ENCODE results near the gene GEMIN2.
"Not testable (repeated sequence)": the region's sequence is repeated elsewhere in the genome, so short reads cannot be mapped to it uniquely, and the experiment has no call there.

The GEMIN2 gene

DNA sequence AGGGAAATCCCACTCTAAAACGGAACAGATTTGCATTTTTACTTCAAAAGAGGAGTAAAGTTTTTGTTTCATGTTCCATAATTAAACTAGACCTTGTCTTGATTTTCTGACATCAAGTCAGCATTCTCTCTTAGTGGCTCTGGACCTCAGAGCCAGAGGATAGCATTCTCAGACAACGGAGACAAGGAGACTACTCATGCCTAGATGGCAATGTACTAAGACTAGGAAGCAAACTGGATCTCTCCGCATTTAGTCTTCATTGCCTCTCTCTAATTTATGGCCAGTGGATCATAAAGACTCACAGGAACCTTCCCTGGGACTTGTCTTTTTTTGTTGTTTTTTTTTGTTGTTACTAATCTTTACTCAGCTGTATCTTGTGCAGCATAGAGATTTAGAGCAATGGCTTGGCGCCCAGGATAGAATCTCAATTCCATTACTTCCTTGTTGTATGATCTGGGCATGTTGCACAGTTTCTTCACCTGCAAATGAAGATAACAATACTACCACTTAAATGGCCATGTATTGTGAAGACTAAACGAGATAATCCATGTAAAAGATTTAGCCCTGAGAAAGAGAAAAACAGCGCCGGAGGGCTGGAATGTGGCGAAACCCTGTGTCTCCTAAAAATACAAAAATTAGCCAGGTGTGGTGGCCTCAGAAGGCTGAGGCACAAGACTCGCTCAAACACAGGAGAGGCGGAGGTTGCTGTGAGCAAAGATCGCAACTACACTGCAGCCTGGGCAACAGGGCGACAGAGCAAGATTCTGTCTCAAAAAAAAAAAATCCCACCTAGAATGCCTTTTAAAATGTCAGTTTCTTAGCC is 4.0 kb upstream of the GEMIN2 start:
- no peak for DNase-seq (ENCODE audit: low spot score)

DNA sequence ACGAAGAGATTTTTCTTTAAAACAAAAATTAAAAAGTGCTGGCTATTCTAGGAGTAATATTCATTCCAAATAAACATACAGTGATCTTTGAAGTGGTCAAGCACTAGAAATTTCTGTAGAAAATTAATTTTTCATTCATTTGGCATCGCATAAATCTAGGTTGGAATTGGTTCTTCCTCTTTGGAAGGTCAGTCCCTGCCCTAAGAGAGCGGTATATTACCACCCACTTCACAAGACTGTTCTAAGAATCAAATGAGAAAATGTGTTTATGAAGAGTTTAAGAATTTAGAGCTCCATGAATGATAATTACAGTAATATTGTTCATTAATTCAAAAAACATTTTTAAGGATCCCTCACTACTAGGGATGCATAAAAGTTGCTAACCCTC is 444 bp upstream of the GEMIN2 start:
- DNase-seq (ENCODE audit: low spot score), result no peak

DNA sequence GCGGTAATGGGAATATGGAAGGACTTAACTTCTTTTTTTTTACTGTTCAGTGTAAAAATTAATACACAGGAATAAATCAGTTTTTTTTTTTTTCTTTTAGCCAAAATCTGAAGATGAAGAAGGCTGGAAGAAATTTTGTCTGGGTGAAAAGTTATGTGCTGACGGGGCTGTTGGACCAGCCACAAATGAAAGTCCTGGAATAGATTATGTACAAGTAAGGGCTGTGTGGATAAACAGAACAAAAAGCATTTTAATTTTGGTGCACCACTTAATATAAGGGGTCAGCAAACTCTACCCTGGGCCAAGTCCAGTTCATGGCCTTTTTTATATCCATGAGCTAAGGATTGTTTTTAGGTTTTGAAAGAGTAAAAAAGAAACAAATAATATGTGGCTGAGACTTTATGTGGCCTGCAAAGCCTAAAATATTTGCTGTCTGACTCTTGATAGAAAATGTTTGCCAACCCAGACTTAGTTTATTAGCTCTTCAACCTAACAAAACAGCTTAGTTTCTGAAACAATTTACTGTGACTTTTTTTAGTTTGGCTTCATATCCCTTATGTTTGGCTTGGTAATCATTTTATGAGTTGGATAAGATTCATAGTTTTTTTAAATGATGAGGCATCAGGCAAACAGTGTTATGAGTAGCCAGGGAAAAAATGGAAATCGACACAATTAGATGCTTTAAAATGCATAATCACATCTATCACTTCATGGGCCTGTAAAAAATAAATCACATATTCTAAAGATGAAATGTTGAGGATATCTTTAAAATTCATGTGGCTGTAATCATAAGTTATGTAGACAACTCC is 8.4 kb downstream of the GEMIN2 start:
- no peak for DNase-seq (ENCODE audit: low spot score)

DNA sequence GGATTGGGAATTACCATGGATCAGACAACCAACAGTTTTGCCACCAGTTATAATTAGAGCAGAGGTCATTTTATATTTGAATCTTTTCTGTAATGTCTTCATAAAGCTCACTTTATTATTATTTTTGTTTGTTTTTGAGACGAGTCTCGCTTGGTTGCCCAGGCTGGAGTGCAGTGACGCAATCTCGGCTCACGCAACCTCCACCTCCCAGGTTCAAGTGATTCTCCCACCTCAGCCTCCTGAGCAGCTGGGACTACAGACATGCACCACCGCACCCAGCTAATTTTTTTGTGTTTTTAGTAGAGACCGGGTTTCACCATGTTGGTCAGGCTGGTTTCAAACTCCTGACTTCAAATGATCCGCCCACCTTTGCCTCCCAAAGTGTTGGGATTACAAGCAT is 23.7 kb downstream of the GEMIN2 start:
- not testable (repeated sequence) for DNase-seq (ENCODE audit: low spot score)

DNA sequence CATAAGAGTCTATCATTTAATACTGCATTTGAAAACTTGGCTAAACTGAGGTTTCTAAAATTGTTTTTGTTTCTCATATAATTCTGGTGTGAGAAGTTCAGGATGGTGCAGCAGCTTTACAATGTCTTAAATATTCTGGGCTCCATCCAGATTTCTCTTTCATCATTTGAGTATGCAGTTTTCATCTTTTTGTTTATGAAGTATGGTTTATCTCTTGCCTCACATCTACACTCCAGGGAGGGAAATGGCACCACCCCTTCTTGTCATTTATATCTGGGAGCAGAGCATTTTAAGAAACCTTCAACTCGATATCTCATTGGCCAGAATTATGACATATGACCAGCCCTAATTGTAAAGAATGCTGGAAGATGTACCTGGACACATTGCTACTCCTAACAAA is 24.3 kb downstream of the GEMIN2 start:
- no peak for DNase-seq (ENCODE audit: low spot score)

DNA sequence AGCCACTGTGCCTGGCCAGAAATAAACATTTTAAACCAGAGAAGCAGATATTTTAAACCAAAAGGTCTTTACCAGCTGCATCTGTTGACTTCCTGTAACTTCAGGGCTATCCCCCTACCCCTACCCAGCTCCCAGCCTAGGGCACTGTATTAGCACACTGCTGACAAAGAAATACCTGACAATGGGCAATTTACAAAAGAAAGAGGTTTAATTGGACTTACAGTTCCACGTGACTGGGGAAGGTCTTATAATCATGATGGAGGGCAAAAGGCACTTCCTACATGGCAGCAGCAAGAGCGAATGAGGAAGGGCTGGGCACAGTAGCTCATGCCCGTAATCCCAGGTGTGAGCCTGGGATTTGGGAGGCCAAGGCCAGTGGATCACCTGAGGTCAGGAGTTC is 26.0 kb downstream of the GEMIN2 start:
- DNase-seq (ENCODE audit: low spot score), result no peak

DNA sequence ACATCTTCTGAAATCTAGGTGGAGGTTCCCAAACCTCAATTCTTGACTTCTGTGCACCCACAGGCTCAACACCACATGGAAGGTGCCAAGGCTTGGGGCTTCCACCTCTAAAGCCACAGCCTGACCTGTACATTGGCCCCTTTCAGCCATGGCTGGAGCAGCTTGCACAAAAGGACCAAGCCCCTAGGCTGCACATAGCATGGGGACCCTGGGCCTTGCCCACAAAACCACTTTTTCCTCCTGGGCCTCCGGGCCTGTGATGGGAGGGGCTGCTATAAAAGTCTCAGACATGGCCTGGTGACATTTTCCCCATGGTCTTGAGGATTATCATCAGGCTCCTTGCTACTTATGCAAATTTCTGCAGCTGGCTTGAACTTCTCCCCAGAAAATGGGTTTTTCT is 27.5 kb downstream of the GEMIN2 start:
- DNase-seq (ENCODE audit: low spot score), result not testable (repeated sequence)

DNA sequence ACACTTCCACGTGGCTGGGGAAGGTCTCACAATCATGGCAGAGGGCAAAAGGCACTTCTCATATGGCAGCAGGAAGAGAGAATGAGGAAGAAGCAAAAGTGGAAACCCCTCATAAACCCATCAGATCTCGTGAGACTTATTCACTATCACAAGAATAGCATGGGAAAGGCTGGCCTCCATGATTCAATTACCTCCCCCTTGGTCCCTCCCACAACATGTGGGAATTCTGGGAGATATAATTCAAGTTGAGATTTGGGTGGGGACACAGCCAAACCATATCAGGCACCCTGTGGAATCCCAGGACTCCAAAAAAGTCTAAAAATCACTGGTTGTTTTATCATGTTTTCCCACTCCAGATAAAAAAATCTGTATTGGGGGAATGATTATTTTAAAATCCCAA is 29.1 kb downstream of the GEMIN2 start:
- DNase-seq (ENCODE audit: low spot score), result not testable (repeated sequence)

DNA sequence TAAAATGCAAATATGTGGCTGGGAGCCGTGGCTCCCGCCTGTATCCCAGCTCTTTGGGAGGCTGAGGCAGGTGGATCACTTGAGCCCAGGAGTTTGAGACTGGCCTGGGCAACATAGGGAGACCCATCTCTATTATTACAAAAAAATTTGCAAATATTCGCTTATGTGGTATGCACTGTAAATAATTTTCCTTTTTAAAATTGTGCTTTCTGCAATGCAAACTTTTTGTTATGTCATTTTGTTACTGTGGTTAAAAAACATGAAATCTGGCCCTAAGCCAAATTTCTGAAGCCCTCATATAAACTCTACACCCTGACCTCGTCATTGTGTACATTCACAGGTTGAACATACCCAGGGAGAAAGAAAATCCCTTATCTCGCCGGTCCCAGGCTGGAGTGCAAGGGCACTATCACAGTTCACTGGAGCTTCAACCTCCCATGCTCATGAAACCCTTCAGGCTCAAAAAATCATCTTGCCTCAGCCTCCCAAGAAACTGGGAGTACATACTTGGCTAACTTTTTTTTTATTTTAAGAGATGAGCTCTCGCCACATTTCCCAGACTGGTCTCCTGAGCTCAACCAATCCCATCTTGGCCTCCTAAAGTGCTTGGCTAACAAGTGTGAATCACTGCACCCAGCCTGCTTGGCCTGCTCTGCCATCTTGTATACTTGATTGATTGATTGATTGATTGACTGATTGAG is 31.3 kb downstream of the GEMIN2 start:
- DNase-seq (ENCODE audit: low spot score), result no peak

DNA sequence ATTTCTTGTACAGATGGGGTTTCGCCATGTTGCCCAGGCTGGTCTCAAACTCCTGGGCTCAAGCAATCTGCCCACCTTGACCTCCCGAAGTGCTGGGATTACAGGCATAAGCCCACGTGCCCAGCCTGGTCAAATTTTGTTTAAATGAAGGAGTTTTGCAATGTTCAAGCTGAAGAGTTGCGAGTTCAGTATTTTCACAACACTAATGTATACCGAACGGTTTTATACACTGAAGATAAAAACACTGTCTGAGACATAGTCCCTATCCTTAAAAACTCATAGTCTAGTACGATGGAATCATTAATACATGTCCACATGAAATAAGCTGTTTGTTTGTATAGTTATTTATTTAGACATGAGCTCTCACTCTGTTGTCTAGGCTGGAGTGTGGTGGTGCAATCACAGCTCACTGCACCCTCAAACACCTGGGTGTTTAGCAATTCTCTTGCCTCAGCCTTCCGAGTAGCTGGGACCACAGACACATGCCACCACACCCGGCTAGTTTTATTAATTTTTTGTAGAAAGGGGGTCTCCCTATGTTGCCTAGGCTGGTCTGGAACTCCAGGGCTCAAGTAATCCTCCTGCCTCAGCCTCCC is 40.6 kb downstream of the GEMIN2 start:
- no peak for DNase-seq (ENCODE audit: low spot score)

DNA sequence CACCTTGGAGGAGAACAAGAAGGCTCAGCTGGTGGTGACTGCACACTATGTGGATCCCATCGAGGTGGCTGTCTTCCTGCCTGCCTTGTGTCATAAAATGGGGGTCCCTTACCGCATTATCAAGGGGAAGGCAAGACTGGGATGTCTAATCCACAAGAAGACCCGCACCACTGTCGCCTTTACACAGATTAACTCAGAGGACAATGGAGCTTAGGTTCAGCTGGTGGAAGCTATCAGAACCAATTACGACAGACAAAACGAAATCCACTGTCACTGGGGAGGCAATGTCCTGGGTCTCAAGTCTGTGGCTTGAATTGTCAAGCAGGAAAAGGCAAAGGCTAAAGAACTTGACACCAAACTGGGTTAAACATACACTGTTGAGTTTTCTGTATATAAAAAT is 43.4 kb downstream of the GEMIN2 start:
- no peak for DNase-seq (ENCODE audit: low spot score)

DNA sequence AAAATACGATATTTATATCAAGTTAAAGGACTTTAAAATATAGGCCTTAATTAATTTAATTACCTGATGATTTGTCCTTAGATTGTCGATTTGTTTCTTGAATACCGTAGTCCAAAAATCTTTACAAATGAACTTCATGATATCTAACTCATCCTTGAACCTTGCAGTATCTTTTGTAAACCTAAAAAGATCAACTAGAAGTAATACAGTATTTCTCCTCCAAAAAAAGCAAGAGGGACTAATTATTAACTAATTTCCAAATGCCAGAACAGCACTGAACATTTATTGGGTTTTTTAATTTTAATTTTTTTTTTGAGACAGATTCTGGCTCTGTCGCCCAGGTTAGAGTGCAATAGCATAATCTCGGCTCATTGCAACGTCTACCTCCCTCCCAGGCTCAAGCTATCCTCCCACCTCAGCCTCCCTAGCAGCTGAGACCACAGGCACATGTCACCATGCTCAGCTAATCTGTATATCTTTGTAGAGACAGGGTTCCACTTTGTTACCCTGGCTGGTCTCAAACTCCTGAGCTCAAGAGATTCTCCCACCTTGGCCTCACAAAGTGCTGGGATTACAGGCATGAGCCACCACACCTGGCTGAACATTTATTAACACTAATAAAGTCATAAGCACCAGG is 44.2 kb downstream of the GEMIN2 start:
- no peak for DNase-seq (ENCODE audit: low spot score)

DNA sequence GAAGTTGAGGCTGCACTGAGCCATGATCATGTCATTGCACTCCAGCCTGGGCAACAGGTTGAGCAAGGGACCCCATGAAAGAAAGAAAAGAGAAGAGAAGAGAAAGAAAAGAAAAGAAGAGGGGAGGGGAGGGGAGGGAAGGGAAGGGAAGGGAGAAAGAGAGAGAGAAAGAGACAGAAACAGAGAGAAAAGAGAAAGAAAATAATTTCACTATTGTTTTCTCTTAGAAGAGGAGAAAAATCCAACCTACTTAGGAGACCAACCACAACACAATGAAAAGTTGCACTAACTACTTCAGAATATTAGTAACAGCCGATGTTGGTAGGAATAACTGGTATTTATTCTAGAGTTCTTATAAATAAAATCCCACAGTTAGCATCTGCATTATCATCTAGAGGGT is 46.4 kb downstream of the GEMIN2 start:
- no peak for DNase-seq (ENCODE audit: low spot score)

DNA sequence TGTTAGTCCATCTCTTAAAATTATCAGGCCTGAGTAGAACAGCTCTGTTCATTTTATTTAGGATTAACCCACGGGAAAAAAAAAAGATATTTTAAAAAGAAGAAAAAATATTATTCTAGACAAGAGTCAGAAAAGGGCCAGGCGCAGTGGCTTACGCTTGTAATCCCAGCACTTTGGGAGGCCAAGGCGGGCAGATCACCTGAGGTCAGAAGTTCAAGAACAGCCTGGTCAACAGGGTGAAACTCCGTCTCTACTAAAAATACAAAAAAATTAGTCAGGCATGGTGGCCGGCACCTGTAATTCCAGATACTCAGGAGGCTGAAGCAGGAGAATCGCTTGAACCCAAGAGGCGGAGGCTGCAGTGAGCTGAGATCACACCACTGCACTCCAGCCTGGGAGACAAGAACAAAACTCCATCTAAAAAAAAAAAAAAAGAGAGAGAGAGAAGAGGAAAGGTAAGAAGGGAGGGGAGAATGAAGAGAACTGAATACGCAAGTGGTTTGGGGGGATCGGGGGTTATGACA is 53.7 kb downstream of the GEMIN2 start:
- not testable (repeated sequence) for DNase-seq (ENCODE audit: low spot score)

DNA sequence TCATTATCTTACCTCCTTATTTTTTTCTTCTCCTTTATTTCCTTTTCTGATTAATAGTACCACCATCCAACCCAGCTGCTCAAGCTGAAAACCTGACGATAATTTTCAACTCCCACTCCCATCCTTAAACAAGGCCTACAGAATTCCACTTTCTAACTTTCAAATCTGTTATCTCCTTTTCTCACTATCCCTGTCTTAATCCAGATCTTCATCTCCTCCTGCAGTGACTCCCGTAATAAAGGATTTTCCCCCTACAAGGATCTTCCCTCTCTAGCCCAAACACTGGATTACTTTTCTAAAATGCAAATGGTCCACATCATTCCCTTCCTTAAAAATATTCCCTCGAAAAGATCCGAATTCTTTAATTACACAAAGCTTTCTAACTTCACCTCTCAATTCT is 54.5 kb downstream of the GEMIN2 start:
- DNase-seq (ENCODE audit: low spot score), result no peak

DNA sequence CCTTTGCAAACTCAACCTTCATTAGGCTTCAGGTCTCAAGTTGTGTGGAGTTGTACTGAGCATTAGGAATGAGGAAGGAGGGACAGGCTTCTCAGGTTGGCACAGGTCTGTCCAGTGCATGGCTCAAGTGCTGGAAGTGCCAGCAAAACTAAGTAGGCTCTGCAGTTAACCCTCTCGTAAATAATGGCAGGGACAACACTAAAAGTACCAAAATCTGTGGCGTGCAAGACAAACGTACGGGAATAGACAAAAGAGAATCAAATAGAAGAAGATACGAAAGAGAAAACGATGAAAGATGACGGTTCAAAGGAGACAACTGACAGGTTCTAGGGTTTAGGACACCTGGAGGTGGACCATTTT is 55.4 kb downstream of the GEMIN2 start:
- peak; percentile 32 for DNase-seq (ENCODE audit: low spot score)

DNA sequence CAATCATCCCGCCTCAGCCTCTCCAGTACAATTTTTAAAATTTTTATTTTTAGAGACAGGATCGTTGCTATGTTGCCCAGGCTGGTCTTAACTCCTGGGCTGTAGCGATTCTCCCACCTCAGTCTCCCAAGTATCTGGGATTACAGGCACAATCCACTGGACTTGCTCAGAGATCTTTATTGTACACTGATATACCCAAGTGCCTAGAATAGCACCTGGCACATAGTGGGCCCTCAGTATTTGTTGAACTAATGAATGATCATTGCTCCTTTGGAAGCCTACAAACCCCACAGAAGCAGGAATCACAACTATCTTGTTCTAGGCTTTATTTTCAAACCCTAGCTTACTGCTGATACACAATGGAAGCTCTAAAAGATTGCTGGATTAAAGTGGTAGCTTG is 59.1 kb downstream of the GEMIN2 start:
- DNase-seq (ENCODE audit: low spot score), result peak; percentile 4

DNA sequence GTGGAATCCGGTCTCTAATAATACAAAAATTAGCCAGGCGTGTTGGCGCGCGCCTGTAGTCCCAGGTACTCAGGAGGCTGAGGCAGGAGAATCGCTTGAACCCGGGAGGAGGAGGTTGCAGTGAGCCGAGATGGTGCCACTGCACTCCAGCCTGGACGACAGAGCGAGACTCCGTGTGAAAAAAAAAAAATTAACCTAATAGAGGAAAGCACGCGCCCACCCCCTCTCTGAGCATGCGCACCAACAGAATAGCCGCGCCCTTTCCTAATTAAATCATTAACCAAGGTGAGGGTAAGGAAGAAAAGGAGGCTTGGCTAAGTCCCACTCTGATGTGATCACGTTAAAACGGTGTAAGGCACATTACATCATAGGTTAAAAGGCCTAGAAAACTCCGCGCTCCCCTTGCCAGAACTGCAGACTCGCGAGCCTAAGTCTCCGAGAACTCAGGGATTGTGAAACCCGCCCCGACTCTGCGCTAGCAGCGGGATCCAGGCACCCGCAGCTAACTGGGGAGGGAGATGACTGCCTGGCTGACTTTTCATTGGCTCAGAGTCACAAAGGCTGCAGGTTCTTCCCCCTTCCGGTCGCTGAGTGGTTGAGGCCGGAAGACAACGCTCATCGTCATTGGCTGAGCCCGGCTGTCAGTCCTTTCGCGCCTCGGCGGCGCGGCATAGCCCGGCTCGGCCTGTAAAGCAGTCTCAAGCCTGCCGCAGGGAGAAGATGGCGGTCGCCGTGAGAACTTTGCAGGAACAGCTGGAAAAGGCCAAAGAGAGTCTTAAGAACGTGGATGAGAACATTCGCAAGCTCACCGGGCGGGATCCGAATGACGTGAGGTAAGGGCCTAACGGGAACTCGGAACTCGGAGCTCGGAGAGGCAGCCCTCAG is 60.7 kb downstream of the GEMIN2 start, which contains the start of gene PNN:
PNN (plus strand) TSS at position 695 of the 885 bp plus-strand sequence; CDS start at position 721, 26 bp downstream.
- DNase-seq (ENCODE audit: low spot score), result peak; percentile 99

DNA sequence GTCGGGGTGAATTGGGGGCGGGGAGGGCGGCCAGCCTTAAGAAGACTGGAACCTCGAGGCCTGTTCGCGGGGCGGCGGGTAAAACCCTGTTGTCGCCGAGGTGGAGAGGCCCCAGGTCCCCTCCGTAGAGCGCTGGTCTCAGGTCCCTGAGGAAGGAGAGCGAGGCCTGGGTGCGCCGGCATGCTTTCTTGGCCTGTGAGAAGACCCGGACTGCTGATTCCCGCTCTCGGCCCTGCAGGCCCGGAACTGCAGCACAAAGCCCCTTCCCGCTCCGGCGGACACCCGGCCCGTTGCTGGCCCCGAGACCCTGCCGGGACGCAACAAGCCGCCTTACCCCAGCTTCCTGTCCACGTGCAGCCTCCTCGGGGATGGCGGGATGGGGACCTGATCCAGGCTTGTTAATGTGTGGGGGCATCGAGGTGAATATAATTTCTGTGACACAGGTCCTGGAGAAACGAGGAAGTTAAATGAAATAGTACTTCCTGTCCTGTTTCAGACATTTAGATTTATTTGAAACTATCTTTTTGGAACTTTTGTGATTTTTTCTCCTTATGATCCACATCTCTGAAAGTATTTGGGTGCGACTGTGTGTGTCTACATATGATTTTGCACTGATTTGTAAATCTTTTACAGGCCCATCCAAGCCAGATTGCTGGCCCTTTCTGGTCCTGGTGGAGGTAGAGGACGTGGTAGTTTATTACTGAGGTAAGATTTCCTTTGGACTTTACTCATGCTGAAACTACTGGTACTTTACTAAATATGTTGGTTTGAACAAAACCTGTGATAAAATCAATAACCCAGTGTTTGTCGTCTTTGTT is 61.5 kb downstream of the GEMIN2 start:
- no peak for DNase-seq (ENCODE audit: low spot score)
